CD4-positive, alpha-beta T cell treated with Interleukin-21 for 1 hour (primary cell): ENCODE data around the gene MALT1.

Source experiments
- DNase-seq: peaks from one replicate; pipeline ENCODE4 v3.0.0-alpha.2; 2020

Gene MALT1

DNA sequence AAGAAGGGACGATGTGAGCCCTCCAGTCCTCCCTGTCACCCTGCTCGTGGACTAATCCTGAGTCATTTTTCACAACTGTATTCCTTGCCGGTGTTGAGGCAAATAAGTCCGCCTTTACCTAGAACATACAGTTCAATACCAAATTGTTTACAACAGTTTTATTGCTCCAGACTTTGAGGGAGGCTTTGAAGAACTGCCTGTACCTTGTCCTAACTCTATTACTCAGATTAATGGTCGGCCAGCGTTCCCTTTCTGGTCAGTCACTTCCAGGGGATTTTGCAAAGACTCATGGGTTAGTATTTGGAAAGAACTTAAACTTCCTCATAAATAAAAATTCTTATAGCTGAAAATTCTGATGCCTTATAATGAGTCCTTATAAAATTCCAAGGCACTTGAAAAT, 108.3 kb downstream of the MALT1 start:
- no peak for DNase-seq

DNA sequence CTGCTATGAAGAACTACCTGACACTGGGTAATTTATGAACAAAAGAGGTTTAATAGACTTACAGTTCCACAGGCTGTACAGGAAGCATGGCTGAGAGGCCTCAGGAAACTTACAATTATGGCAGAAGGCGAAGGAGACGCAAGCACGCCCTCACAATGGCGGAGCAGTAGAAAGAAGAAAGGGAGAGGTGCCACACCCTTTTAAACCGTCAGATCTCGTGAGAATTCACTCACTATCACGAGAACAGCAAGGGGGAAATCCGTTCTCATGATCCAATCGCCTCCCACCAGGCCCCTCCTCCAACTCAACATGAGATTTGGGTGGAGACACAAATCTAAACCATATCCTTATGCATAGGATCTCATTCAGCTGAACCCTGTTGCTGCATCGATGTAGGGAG, 108.8 kb downstream of the MALT1 start:
- DNase-seq = no peak

DNA sequence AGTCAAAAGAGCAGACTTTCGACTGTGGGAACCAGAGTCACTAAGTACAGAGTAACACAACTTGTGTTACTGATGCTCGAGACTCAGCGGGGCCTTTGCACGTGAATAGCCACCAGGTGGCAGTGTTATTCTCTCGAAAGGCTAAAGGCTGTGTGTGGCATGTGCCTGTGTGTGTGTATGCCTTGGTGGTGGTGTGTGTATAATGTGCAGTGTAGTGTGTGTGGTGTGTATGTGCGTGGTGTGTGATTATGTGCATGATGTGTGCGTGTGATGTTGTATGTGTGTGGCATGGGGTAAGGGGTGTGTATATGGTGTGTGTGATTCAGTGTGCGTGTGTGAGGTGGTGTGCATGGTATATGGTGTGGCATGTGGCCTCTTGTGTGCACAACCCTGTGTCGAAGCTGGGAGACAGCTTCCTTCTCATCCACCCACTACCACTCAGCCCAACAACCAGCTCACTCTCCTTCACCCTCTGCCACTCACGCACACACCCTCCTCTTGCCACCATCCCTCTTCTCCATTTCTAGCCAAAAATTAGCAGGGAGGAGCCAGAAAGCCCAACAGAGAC, 110.4 kb downstream of the MALT1 start:
- DNase-seq = peak; percentile 70

DNA sequence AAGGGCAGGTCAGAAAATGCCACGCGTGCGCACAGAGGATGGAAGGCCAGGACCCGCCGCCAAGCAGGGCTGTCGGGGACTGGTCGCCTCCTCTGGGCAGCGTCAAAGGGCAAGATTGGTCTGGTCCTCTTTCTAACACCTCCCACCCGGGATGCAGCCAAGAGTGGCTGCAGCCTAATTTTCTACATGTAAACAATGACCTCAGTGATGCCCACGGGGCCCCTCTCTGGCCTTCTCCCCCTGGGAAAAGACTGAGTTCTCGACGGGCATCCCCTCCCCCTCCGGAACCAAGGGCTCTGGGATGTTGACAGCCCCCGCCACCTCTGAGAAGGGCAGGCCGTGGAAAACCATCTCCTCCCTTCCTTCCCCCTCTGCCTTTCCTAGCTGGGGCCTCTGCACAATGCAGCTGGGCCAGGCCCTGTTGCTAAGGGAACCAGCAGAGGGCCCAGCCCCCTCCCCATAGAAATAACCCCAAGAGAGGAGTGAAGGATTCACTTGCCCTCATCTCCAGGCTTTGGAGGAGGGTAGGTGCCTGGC, 113.4 kb downstream of the MALT1 start:
- no peak for DNase-seq

DNA sequence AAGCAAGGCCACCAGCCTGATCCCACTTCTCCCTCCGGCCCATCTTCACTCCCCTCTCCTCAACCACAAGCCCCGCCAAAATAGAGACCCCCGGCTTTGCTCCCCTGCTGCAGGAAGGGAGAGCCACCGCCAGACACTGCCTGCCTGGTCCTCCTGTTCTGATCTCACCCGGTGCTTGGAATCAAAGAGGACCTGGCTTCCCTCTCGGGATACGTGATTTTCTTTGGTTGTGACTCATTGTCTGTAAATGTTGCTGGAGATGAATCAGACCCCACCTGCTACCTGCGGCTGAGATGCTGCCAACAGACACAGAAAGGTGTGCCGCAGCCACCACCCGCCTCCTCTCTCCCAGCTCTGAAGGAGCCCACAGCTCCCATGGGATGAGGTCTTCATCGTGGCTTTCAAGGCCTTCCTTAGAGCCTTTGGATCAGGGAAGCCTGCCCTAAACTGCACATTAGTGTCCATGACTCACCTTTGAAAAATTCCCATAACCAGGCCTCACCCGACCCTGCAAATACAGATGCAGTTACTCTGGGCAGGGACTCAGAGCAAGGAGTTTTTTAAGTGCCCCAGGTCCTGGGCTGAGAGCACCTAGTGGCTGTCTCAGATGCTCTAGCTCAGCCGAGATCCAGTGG, 114.0 kb downstream of the MALT1 start:
- DNase-seq = no peak

DNA sequence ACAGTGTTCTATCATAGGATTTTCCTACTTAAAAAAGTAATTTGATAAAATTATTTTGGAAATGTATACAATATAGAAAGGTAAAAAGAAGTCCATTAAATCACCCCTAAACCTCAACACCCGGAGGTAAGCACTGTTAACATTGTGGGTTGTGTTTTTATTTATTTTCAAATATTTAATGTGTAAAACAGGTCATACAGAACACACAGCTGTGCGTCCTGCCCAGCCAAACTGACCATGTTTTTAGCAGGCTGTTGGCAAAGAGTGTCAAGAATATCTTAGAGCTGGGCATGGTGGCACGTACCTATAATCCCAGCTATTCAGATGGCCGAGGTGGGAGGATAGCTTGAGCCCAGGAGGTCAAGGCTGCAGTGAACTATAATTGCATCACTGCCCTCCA, 114.6 kb downstream of the MALT1 start:
- DNase-seq = no peak

DNA sequence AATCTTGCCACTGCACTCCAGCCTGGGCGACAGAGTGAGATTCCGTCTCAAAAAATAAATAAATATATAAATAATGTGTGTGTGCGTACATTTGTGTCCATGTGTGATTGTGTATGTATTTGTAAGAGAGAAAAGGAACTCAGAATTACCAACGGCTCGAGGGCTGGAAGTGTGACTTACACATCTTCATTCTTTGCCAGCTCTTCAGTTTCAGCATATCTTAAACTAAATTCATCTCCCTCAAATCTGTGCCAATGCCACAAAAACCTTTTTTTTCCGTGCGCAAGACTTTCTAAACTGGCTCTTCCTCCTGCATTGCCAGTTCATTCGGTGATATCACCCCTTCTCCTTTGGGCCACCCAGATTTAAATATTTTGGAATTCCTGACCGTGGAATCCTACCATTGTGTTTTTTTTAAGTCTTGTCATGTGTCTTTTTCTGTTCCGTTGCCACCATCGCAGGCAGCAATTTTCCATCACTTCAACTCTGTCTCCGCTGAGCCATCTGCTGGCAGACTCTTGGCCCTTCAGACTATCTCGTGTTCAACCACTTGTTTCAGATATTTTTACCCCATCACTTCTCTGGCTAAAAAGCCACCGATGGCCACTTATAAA, 116.4 kb downstream of the MALT1 start:
- DNase-seq = no peak

- DNase-seq = no peak
Measured at GRCh38 chr18:58788470-58788869, 117.2 kb downstream of the MALT1 start.

- DNase-seq = no peak
Measured at GRCh38 chr18:58788971-58789875, 118.0 kb downstream of the MALT1 start.

- DNase-seq = no peak
Measured at GRCh38 chr18:58789876-58790240, 118.6 kb downstream of the MALT1 start.

GRCh38 chr18:58792086-58792485, 120.8 kb downstream of the MALT1 start:
- no peak for DNase-seq

GRCh38 chr18:58793361-58793760, 122.1 kb downstream of the MALT1 start:
- no peak for DNase-seq

GRCh38 chr18:58796220-58796619, 125.0 kb downstream of the MALT1 start:
- DNase-seq = no peak

GRCh38 chr18:58800582-58800981, 129.3 kb downstream of the MALT1 start:
- DNase-seq = no peak

DNA sequence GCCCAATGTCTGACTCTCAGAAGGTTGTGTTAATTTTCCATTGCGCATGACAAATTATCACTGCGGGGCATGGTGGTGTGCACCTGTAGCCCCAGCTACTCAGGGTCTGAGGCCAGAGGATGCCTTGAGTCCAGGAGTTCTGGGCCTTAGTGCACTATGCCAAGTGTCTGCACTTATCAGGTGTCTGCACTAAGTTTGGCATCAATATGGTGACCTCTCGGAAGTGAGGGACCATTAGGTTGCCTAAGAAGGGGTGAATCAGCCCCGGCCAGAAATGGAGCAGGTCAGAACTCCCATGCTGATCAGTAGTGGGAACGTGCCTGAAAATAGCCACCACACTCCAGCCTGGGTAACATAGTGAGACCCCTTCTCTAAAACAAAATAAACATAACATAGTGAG, 131.7 kb downstream of the MALT1 start:
- DNase-seq = no peak

DNA sequence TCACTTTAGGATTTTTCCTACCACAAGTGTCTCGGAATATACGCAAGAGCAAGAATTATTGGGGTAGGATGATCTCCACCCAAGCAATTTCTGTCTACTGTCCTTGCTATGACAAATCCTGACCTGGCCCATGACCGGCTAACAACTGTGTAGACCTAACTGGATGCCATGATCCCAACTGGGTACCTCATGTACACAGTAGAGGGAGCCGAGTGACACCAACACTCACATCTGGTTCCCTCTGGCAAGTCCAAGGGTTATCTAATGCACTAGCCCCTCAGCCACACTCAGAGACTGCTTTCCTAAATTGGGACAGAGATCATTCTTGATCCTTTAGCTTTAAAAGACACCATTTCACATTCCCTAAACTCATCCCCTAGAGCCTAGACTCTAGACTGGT, 132.7 kb downstream of the MALT1 start:
- no peak for DNase-seq
